DMS153 (cell line): ENCODE measurements around the gene ABCA2.

Experiments used
- DNase-seq: peaks from one replicate; lab custom pipeline; 2025; lab: John Stamatoyannopoulos, UW

The ABCA2 gene

GRCh38 chr9:137027369-137028262 is at the start of gene ABCA2:
ABCA2 (minus strand) TSS chr9:137028237; CDS start chr9:137028140, 97 bp downstream.
- DNase-seq = no peak

GRCh38 chr9:137077010-137077747 is 49.1 kb upstream of the ABCA2 start, which contains the start of gene UAP1L1:
UAP1L1 (plus strand) TSS chr9:137077517; CDS start chr9:137077533, 16 bp downstream.
- DNase-seq = no peak

- DNase-seq = no peak
Observed at GRCh38 chr9:137076636-137077009, 48.6 kb upstream of the ABCA2 start.

- DNase-seq = no peak
Observed at GRCh38 chr9:137075275-137075775, 47.3 kb upstream of the ABCA2 start.

GRCh38 chr9:137074657-137075274 is 46.7 kb upstream of the ABCA2 start:
- DNase-seq = no peak

- no peak for DNase-seq
Observed at GRCh38 chr9:137073992-137074399, 46.0 kb upstream of the ABCA2 start.

- no peak for DNase-seq
Observed at GRCh38 chr9:137071282-137071681, 43.2 kb upstream of the ABCA2 start.

GRCh38 chr9:137070906-137071275 is 42.9 kb upstream of the ABCA2 start:
- DNase-seq = peak; percentile 48

- DNase-seq = peak; percentile 94
Observed at GRCh38 chr9:137070201-137070905, 42.3 kb upstream of the ABCA2 start, which contains the start of gene SAPCD2. SAPCD2 (minus strand) TSS chr9:137070557; CDS start chr9:137070460, 97 bp downstream.

- DNase-seq = no peak
Observed at GRCh38 chr9:137069508-137070091, 41.6 kb upstream of the ABCA2 start.

- no peak for DNase-seq
Observed at GRCh38 chr9:137068539-137069507, 40.8 kb upstream of the ABCA2 start.

GRCh38 chr9:137067860-137068538 is 40.0 kb upstream of the ABCA2 start:
- DNase-seq = peak; percentile 83

- DNase-seq = no peak
Observed at GRCh38 chr9:137066096-137066861, 38.2 kb upstream of the ABCA2 start.

- no peak for DNase-seq
Observed at GRCh38 chr9:137065336-137065967, 37.4 kb upstream of the ABCA2 start.

- DNase-seq = no peak
Observed at GRCh38 chr9:137064880-137065164, 36.8 kb upstream of the ABCA2 start.

- peak; percentile 14 for DNase-seq
Observed at GRCh38 chr9:137064027-137064879, 36.2 kb upstream of the ABCA2 start.

GRCh38 chr9:137063311-137064026 is 35.4 kb upstream of the ABCA2 start:
- DNase-seq = no peak
